Common myeloid progenitor, CD34-positive (primary cell): ENCODE data around the gene ISCU.

Experiments used
- CTCF ChIA-PET: fragments of 350-600 bp; sonication (Branson Sonifier 250); formaldehyde crosslinking; loops from one replicate; lab custom pipeline; 2021; ENCODE audit warnings: antibody characterized with exemption; lab: Charles Lee
- POLR2A ChIA-PET: fragments of 350-600 bp; sonication (Branson Sonifier 250); formaldehyde crosslinking; loops from one replicate; lab custom pipeline; 2021; ENCODE audit warnings: antibody characterized with exemption; lab: Charles Lee
- DNase-seq, 3 donors: peaks; one replicate each; pipeline versions ENCODE4 v3.0.0 to v3.0.0-alpha.2; 2013
- H3K27ac ChIP-seq, 2 experiments: 1 replicate in 1 of 2; 2 replicates in 1 of 2; pipeline ENCODE4 v1.7.0; 2013; ENCODE audit warnings: inconsistent platforms in 2 of 2, low read length in 2 of 2, mild to moderate bottlenecking in 2 of 2, low read depth in 1 of 2, moderate library complexity in 1 of 2; ENCODE audit not compliant: severe bottlenecking in 2 of 2, insufficient read depth in 1 of 2, poor library complexity in 1 of 2
- H3K27me3 ChIP-seq, 5 experiments: replicated peaks in 2 of 5; 1 replicate in 3 of 5; 2 replicates in 2 of 5; pipeline versions ENCODE4 v1.6.1 to v1.7.0; 2013; ENCODE audit warnings: low read length in 4 of 5, mild to moderate bottlenecking in 2 of 5, moderate library complexity in 2 of 5, inconsistent platforms in 1 of 5; ENCODE audit not compliant: insufficient read depth in 5 of 5, control insufficient read depth in 4 of 5
- H3K36me3 ChIP-seq, 4 experiments: 1 replicate in 2 of 4; 2 replicates in 2 of 4; pipeline versions ENCODE4 v1.6.1 to v1.7.0; 2013; ENCODE audit warnings: low read length in 3 of 4, control low read depth in 1 of 4, mild to moderate bottlenecking in 1 of 4; ENCODE audit not compliant: control insufficient read depth in 4 of 4, insufficient read depth in 4 of 4
- H3K4me1 ChIP-seq, 4 experiments: 1 replicate in 3 of 4; 2 replicates in 1 of 4; pipeline versions ENCODE4 v1.6.1 to v1.7.1; 2013; ENCODE audit warnings: low read length in 3 of 4, mild to moderate bottlenecking in 3 of 4, control low read depth in 1 of 4, inconsistent platforms in 1 of 4, moderate library complexity in 1 of 4; ENCODE audit not compliant: control insufficient read depth in 4 of 4, insufficient read depth in 4 of 4; ENCODE audit errors: control extremely low read depth in 1 of 4
- H3K4me3 ChIP-seq, 7 experiments: 1 replicate in 4 of 7; 2 replicates in 3 of 7; pipeline versions ENCODE4 v1.5.1 to v1.7.0; 2013; ENCODE audit warnings: mild to moderate bottlenecking in 7 of 7, low read length in 6 of 7, moderate library complexity in 6 of 7, inconsistent platforms in 2 of 7, low read depth in 2 of 7, control low read depth in 1 of 7; ENCODE audit not compliant: insufficient read depth in 4 of 7, control insufficient read depth in 1 of 7; ENCODE audit errors: extremely low read depth in 1 of 7
- H3K9me3 ChIP-seq, 5 experiments: 1 replicate in 4 of 5; 2 replicates in 1 of 5; pipeline versions ENCODE4 v1.6.1 to v1.7.1; 2013; ENCODE audit warnings: low read length in 4 of 5, mild to moderate bottlenecking in 2 of 5, inconsistent platforms in 1 of 5, low read depth in 1 of 5, moderate library complexity in 1 of 5; ENCODE audit not compliant: control insufficient read depth in 4 of 5, insufficient read depth in 2 of 5; ENCODE audit errors: control extremely low read depth in 1 of 5
- WGBS: methylation state at CpG from one replicate; pipeline ENCODE4 v1.1.5; 2013; ENCODE audit not compliant: insufficient coverage; 5-methylcytosine and 5-hydroxymethylcytosine counted together

ISCU gene

GRCh38 chr12:108526482-108527165, 35.8 kb upstream of the ISCU start:
- Histone ChIP-seq H3K27me3 (no peaks in the 10 kb centered on the region), H3K27ac (no peak overlapping the region), H3K36me3 (peaks cover 39 to 93% (median 72%) of the 10 kb centered on the region in 4 experiments), H3K4me1 (no peaks in the 10 kb centered on the region), H3K9me3 (no peaks in the 10 kb centered on the region), H3K4me3 (no peak overlapping the region)
- POLR2A ChIA-PET = no interaction called here
- 95% methylated on average over 10 of the region's 10 CpGs for WGBS
- no peak for DNase-seq
- CTCF ChIA-PET = interaction anchor here (1.5 kb wide), 1 partner anchor 9 kb away, joined by 3 read pairs; no protein-coding TSS in a partner anchor

- ChIA-PET CTCF (interaction anchor here (1.5 kb wide), 1 partner anchor 10 kb away, joined by 3 read pairs; no protein-coding TSS in a partner anchor), POLR2A (no interaction called here)
- WGBS = 99% methylated on average over 6 of the region's 6 CpGs
- Histone ChIP-seq H3K36me3 (peaks cover 40 to 93% (median 73%) of the 10 kb centered on the region in 4 experiments), H3K27me3 (no peaks in the 10 kb centered on the region), H3K4me3 (no peak overlapping the region), H3K9me3 (no peaks in the 10 kb centered on the region), H3K27ac (no peak overlapping the region), H3K4me1 (no peaks in the 10 kb centered on the region)
- DNase-seq = no peak
Measured at GRCh38 chr12:108527166-108527496, 35.3 kb upstream of the ISCU start.

GRCh38 chr12:108530161-108530560, 32.2 kb upstream of the ISCU start:
- Histone ChIP-seq H3K36me3 (peaks cover 32 to 82% (median 64%) of the 10 kb centered on the region in 4 experiments), H3K9me3 (no peaks in the 10 kb centered on the region), H3K27me3 (no peaks in the 10 kb centered on the region), H3K4me1 (no peaks in the 10 kb centered on the region), H3K4me3 (no peak overlapping the region), H3K27ac (no peak overlapping the region)
- ChIA-PET CTCF (interaction anchor here (0.5 to 0.7 kb wide), 2 partner anchors 11 to 424 kb away, joined by 3 read pairs; no protein-coding TSS in a partner anchor), POLR2A (no interaction called here)
- WGBS = 92% methylated on average over 7 of the region's 9 CpGs
- no peak for DNase-seq

- H3K9me3 ChIP-seq = no peaks in the 10 kb centered on the region
- 100% methylated on average over 10 of the region's 15 CpGs for WGBS
- POLR2A ChIA-PET = interaction anchor here (0.8 kb wide), 1 partner anchor 13 kb away, joined by 3 read pairs; no protein-coding TSS in a partner anchor
- H3K4me3 ChIP-seq = no peak overlapping the region
- no peak overlapping the region for H3K27ac ChIP-seq
- no peaks in the 10 kb centered on the region for H3K4me1 ChIP-seq
- H3K27me3 ChIP-seq = no peaks in the 10 kb centered on the region
- CTCF ChIA-PET = interaction anchor here (0.7 to 0.8 kb wide), 3 partner anchors 9 to 37 kb away, joined by 3 to 5 read pairs (median 3); no protein-coding TSS in a partner anchor
- H3K36me3 ChIP-seq = peaks cover 44 to 82% (median 69%) of the 10 kb centered on the region in 4 experiments
- DNase-seq = no peak
Measured at GRCh38 chr12:108531929-108532848, 30.2 kb upstream of the ISCU start.

GRCh38 chr12:108538146-108538545, 24.2 kb upstream of the ISCU start:
- POLR2A ChIA-PET = no interaction called here
- 100% methylated on average over 2 of the region's 6 CpGs for WGBS
- H3K36me3 ChIP-seq = peaks cover 34 to 75% (median 49%) of the 10 kb centered on the region in 4 experiments
- CTCF ChIA-PET = interaction anchor here (0.6 to 1.3 kb wide), 2 partner anchors 22 to 26 kb away, joined by 3 read pairs; partner anchors contain the start of gene SART3
- DNase-seq = no peak
- H3K9me3 ChIP-seq = no peaks in the 10 kb centered on the region
- no peaks in the 10 kb centered on the region for H3K27me3 ChIP-seq
- H3K4me1 ChIP-seq = no peaks in the 10 kb centered on the region
- H3K27ac ChIP-seq = no peak overlapping the region
- H3K4me3 ChIP-seq = no peak overlapping the region

- POLR2A ChIA-PET = no interaction called here
- Histone ChIP-seq H3K27ac (no peak overlapping the region), H3K4me3 (no peak overlapping the region), H3K9me3 (no peaks in the 10 kb centered on the region), H3K27me3 (no peaks in the 10 kb centered on the region), H3K4me1 (no peaks in the 10 kb centered on the region), H3K36me3 (peaks cover 36 to 77% (median 51%) of the 10 kb centered on the region in 4 experiments)
- WGBS = 94% methylated on average over 8 of the region's 10 CpGs
- no peak for DNase-seq
- CTCF ChIA-PET = no interaction called here
Measured at GRCh38 chr12:108538616-108539195, 23.7 kb upstream of the ISCU start.
